Adrenal gland (tissue), 5 donors: ENCODE results near the gene CENPP.

ENCODE experiments used
- CTCF ChIP-seq, 6 experiments: fragments of 450-650 bp in 4 of 6; fragments of 200-600 bp in 2 of 6; sonication (generic) in 1 of 6; IDR thresholded peaks; 1 replicate in 5 of 6; 2 replicates in 1 of 6; pipeline versions ENCODE4 v1.5.1 to v1.8.0; 2016 to 2021; ENCODE audit warnings: antibody characterized with exemption in 6 of 6, mild to moderate bottlenecking in 2 of 6, moderate library complexity in 1 of 6
- POLR2A ChIP-seq, 2 donors: fragments of 450-650 bp; IDR thresholded peaks; one replicate each; pipeline ENCODE4 v1.6.1; 2017; ENCODE audit warnings: antibody characterized with exemption in 2 of 2, mild to moderate bottlenecking in 2 of 2, moderate library complexity in 1 of 2
- donor health status: DM: no; HTN: no; CAD: no.

GRCh38 chr9:92476962-92477361 lies 151.2 kb downstream of the CENPP start:
- TF ChIP-seq POLR2A (IDR thresholded peaks at IDR 0.05): no peak
- no peak for TF ChIP-seq CTCF (IDR thresholded peaks at IDR 0.05)
